Measurements from ENCODE around the gene GUCA2B.

The GUCA2B gene

GRCh38 chr1:42133809-42134526 is 19.2 kb upstream of the GUCA2B start:
- peaks cover 20 to 33% of the 10 kb centered on the region in 2 donors for H3K27me3 Mint-ChIP-seq
- ATAC-seq (replicated peaks) (no peak), DNase-seq (no peak)
- no peak overlapping the region for H3K27ac Mint-ChIP-seq
- H3K9me3 Mint-ChIP-seq, result no peaks in the 10 kb centered on the region
- H3K4me1 Mint-ChIP-seq (ENCODE audit: low read depth in 2 of 2), result no peaks in the 10 kb centered on the region
- no peak overlapping the region for H3K4me3 Mint-ChIP-seq
- H3K36me3 Mint-ChIP-seq (ENCODE audit: insufficient read depth), result no peaks in the 10 kb centered on the region

GRCh38 chr1:42135426-42135825 is 17.8 kb upstream of the GUCA2B start:
- H3K27ac Mint-ChIP-seq, result no peak overlapping the region
- ATAC-seq (replicated peaks), result no peak
- DNase-seq, result no peak
- H3K4me1 Mint-ChIP-seq (ENCODE audit: low read depth in 2 of 2), result no peaks in the 10 kb centered on the region
- H3K9me3 Mint-ChIP-seq, result no peaks in the 10 kb centered on the region
- peaks cover 10 to 23% of the 10 kb centered on the region in 2 donors for H3K27me3 Mint-ChIP-seq
- no peak overlapping the region for H3K4me3 Mint-ChIP-seq
- H3K36me3 Mint-ChIP-seq (ENCODE audit: insufficient read depth), result no peaks in the 10 kb centered on the region

- no peak overlapping the region for H3K4me3 Mint-ChIP-seq
- H3K27me3 Mint-ChIP-seq, result peaks cover 17 to 30% of the 10 kb centered on the region in 2 donors
- DNase-seq (no peak), ATAC-seq (replicated peaks) (no peak)
- no peaks in the 10 kb centered on the region for H3K36me3 Mint-ChIP-seq (ENCODE audit: insufficient read depth)
- H3K9me3 Mint-ChIP-seq, result no peaks in the 10 kb centered on the region
- no peaks in the 10 kb centered on the region for H3K4me1 Mint-ChIP-seq (ENCODE audit: low read depth in 2 of 2)
- no peak overlapping the region for H3K27ac Mint-ChIP-seq
Observed at GRCh38 chr1:42136466-42136865, 16.7 kb upstream of the GUCA2B start.

GRCh38 chr1:42137766-42138165 is 15.4 kb upstream of the GUCA2B start:
- Mint-ChIP-seq H3K9me3 (no peaks in the 10 kb centered on the region), H3K27me3 (peaks cover 27 to 36% of the 10 kb centered on the region in 2 donors), H3K4me3 (no peak overlapping the region), H3K4me1 (ENCODE audit: low read depth in 2 of 2) (no peaks in the 10 kb centered on the region), H3K36me3 (ENCODE audit: insufficient read depth) (no peaks in the 10 kb centered on the region), H3K27ac (no peak overlapping the region)
- no peak for ATAC-seq (replicated peaks)
- DNase-seq, result no peak

- ATAC-seq (replicated peaks), result no peak
- H3K27me3 Mint-ChIP-seq, result peaks cover 33 to 36% of the 10 kb centered on the region in 2 donors
- H3K9me3 Mint-ChIP-seq, result no peaks in the 10 kb centered on the region
- H3K4me3 Mint-ChIP-seq, result no peak overlapping the region
- H3K36me3 Mint-ChIP-seq (ENCODE audit: insufficient read depth), result no peaks in the 10 kb centered on the region
- no peak for DNase-seq
- peaks cover 0 to 3% of the 10 kb centered on the region in 2 donors for H3K4me1 Mint-ChIP-seq (ENCODE audit: low read depth in 2 of 2)
- H3K27ac Mint-ChIP-seq, result no peak overlapping the region
Observed at GRCh38 chr1:42138586-42138985, 14.6 kb upstream of the GUCA2B start.

- H3K27me3 Mint-ChIP-seq, result peaks cover 33 to 36% of the 10 kb centered on the region in 2 donors
- DNase-seq (no peak), ATAC-seq (replicated peaks) (no peak)
- peaks cover 0 to 3% of the 10 kb centered on the region in 2 donors for H3K4me1 Mint-ChIP-seq (ENCODE audit: low read depth in 2 of 2)
- H3K36me3 Mint-ChIP-seq (ENCODE audit: insufficient read depth), result no peaks in the 10 kb centered on the region
- no peak overlapping the region for H3K27ac Mint-ChIP-seq
- H3K4me3 Mint-ChIP-seq, result no peak overlapping the region
- no peaks in the 10 kb centered on the region for H3K9me3 Mint-ChIP-seq
Observed at GRCh38 chr1:42139444-42139843, 13.8 kb upstream of the GUCA2B start.

- ATAC-seq (replicated peaks) (no peak), DNase-seq (no peak)
- peaks cover 0 to 3% of the 10 kb centered on the region in 2 donors for H3K4me1 Mint-ChIP-seq (ENCODE audit: low read depth in 2 of 2)
- H3K27ac Mint-ChIP-seq, result no peak overlapping the region
- H3K9me3 Mint-ChIP-seq, result no peaks in the 10 kb centered on the region
- no peaks in the 10 kb centered on the region for H3K36me3 Mint-ChIP-seq (ENCODE audit: insufficient read depth)
- no peak overlapping the region for H3K4me3 Mint-ChIP-seq
- H3K27me3 Mint-ChIP-seq, result peaks cover 33 to 36% of the 10 kb centered on the region in 2 donors
Observed at GRCh38 chr1:42140191-42140590, 13.0 kb upstream of the GUCA2B start.

GRCh38 chr1:42141978-42142377 is 11.2 kb upstream of the GUCA2B start:
- Mint-ChIP-seq H3K4me3 (no peak overlapping the region), H3K27me3 (peaks cover 24 to 33% of the 10 kb centered on the region in 2 donors), H3K9me3 (no peaks in the 10 kb centered on the region), H3K36me3 (ENCODE audit: insufficient read depth) (no peaks in the 10 kb centered on the region), H3K27ac (no peak overlapping the region), H3K4me1 (ENCODE audit: low read depth in 2 of 2) (peaks cover 0 to 3% of the 10 kb centered on the region in 2 donors)
- no peak for DNase-seq
- ATAC-seq (replicated peaks), result no peak

- no peaks in the 10 kb centered on the region for H3K36me3 Mint-ChIP-seq (ENCODE audit: insufficient read depth)
- H3K27me3 Mint-ChIP-seq, result peaks cover 21 to 26% of the 10 kb centered on the region in 2 donors
- no peak for DNase-seq
- no peak for ATAC-seq (replicated peaks)
- no peaks in the 10 kb centered on the region for H3K9me3 Mint-ChIP-seq
- H3K27ac Mint-ChIP-seq, result no peak overlapping the region
- H3K4me1 Mint-ChIP-seq (ENCODE audit: low read depth in 2 of 2), result peaks cover 0 to 3% of the 10 kb centered on the region in 2 donors
- H3K4me3 Mint-ChIP-seq, result no peak overlapping the region
Observed at GRCh38 chr1:42142894-42143675, 10.1 kb upstream of the GUCA2B start.

- Mint-ChIP-seq H3K27me3 (peaks cover 15 to 26% of the 10 kb centered on the region in 2 donors), H3K27ac (no peak overlapping the region)
- ATAC-seq (replicated peaks), result no peak
Observed at GRCh38 chr1:42143896-42144710, 9.1 kb upstream of the GUCA2B start.

GRCh38 chr1:42144711-42145388 is 8.4 kb upstream of the GUCA2B start:
- ATAC-seq (replicated peaks) (no peak), DNase-seq (no peak)
- Mint-ChIP-seq H3K27me3 (peaks cover 15 to 27% of the 10 kb centered on the region in 2 donors), H3K27ac (no peak overlapping the region), H3K4me1 (ENCODE audit: low read depth in 2 of 2) (peaks cover 0 to 3% of the 10 kb centered on the region in 2 donors), H3K9me3 (no peaks in the 10 kb centered on the region), H3K36me3 (ENCODE audit: insufficient read depth) (no peaks in the 10 kb centered on the region), H3K4me3 (no peak overlapping the region)

More at GRCh38 chr1:42143896-42144710, 9.1 kb upstream of the GUCA2B start:
- H3K4me1 Mint-ChIP-seq (ENCODE audit: low read depth in 2 of 2), result peaks cover 0 to 3% of the 10 kb centered on the region in 2 donors
- H3K4me3 Mint-ChIP-seq, result no peak overlapping the region
- DNase-seq, result no peak
- H3K9me3 Mint-ChIP-seq, result no peaks in the 10 kb centered on the region
- H3K36me3 Mint-ChIP-seq (ENCODE audit: insufficient read depth), result no peaks in the 10 kb centered on the region

- H3K9me3 Mint-ChIP-seq, result no peaks in the 10 kb centered on the region
- peak; percentile 35 for ATAC-seq (replicated peaks)
- DNase-seq, result no peak
- no peaks in the 10 kb centered on the region for H3K36me3 Mint-ChIP-seq (ENCODE audit: insufficient read depth)
- peaks cover 0 to 3% of the 10 kb centered on the region in 2 donors for H3K4me1 Mint-ChIP-seq (ENCODE audit: low read depth in 2 of 2)
- no peak overlapping the region for H3K4me3 Mint-ChIP-seq
- H3K27ac Mint-ChIP-seq, result no peak overlapping the region
- H3K27me3 Mint-ChIP-seq, result peaks cover 19 to 29% of the 10 kb centered on the region in 2 donors
Observed at GRCh38 chr1:42145389-42145716, 7.9 kb upstream of the GUCA2B start.
